K562 (cell line): ENCODE results near the gene TGFBR1. TPM values are rescaled to one million over a fixed set of nuclear protein-coding genes. Genes with fewer than 3 reads are reported as not detected.
A peak's percentile ranks its signal among the peaks of the same experiment; 100 is the strongest.

ENCODE experiments used
- CBFB ChIP-seq: sonication (generic); formaldehyde crosslinking; IDR thresholded peaks from 2 replicates; pipeline ENCODE4 v1.4.0; 2020; ENCODE audit warnings: mild to moderate bottlenecking, missing genetic modification reagents
- EWSR1 ChIP-seq: fragments of 450-650 bp; IDR thresholded peaks from 2 replicates; pipeline ENCODE4 v1.6.1; 2018; ENCODE audit warnings: borderline replicate concordance, mild to moderate bottlenecking, low read depth, moderate library complexity; ENCODE audit not compliant: partially characterized antibody
- FIP1L1 ChIP-seq: fragments of 200-400 bp; formaldehyde crosslinking; IDR thresholded peaks from 2 replicates; pipeline ENCODE4 v1.6.1; 2018; ENCODE audit warnings: mild to moderate bottlenecking, low read depth, low read length; ENCODE audit not compliant: poor library complexity, severe bottlenecking
- GTF2E2 ChIP-seq: fragments of 200-800 bp; sonication (Bioruptor generic); IDR thresholded peaks from 2 replicates; pipeline ENCODE4 v1.6.1; 2016; ENCODE audit warnings: missing genetic modification characterization, missing compliant biosample characterization
- JUND ChIP-seq, 2 experiments: IDR thresholded peaks; 2 replicates in 1 of 2; 3 replicates in 1 of 2; pipeline ENCODE4 v1.6.1; 2011; ENCODE audit warnings: borderline replicate concordance in 2 of 2, low read depth in 2 of 2, low read length in 2 of 2, improper control_type of control experiment in 1 of 2, missing biosample characterization in 1 of 2, missing genetic modification characterization in 1 of 2, missing genetic modification reagents in 1 of 2
- SREBF1 ChIP-seq: fragments of 150-350 bp; IDR thresholded peaks from 2 replicates; pipeline ENCODE4 v1.6.1; 2014; ENCODE audit warnings: antibody characterized with exemption, low read depth, low read length, borderline replicate concordance
- SRF ChIP-seq, 2 experiments: fragments of 250-450, 450-650 bp in 1 of 2; sonication (Bioruptor Pico) in 1 of 2; sonication (generic) in 1 of 2; formaldehyde crosslinking; IDR thresholded peaks; 2 replicates each; pipeline versions ENCODE4 v1.5.0 to v1.5.1; 2020 to 2022; ENCODE audit warnings: mild to moderate bottlenecking in 1 of 2, missing genetic modification reagents in 1 of 2
- ZNF165 ChIP-seq: fragments of 250-450 bp; sonication (Bioruptor Pico); IDR thresholded peaks from 2 replicates; pipeline ENCODE4 v1.4.0; 2020; ENCODE audit warnings: borderline replicate concordance
- polyA plus RNA-seq, 8 experiments: library from polyadenylated mRNA; depleted of rRNA in 4 of 8; stranded (reverse) in 5 of 8; unstranded in 3 of 8; fragments of >200 nt; fragmentation: Nextera tagmentation in 2 of 8; fragmentation: Illumina TruSeq in 1 of 8; extraction: Ambion mirVana in 2 of 8; extraction: Trizol in 1 of 8; gene quantifications; 2 replicates each; pipeline versions ENCODE4 v1.2.1 to v1.2.3, GENCODE V29; 2011 to 2014; ENCODE audit warnings: inconsistent platforms in 1 of 8, missing spikeins in 1 of 8
- total RNA-seq, 7 experiments: library from RNA; depleted of rRNA in 6 of 7; stranded (reverse); fragments of >200 nt in 6 of 7; fragmentation: Illumina TruSeq in 2 of 7; extraction: Trizol in 2 of 7; gene quantifications; 2 replicates each; pipeline versions ENCODE4 v1.2.1 to v1.2.3, GENCODE V29; 2011 to 2021; ENCODE audit warnings: low replicate concordance in 1 of 7
- TF ChIP-seq, protein P1 (sequence below): fragments of 450-650 bp; IDR thresholded peaks from 2 replicates; pipeline ENCODE4 v1.6.1; 2016; ENCODE audit warnings: mild to moderate bottlenecking, moderate library complexity
- TF ChIP-seq, protein P2 (sequence below): fragments of 250-450 bp; sonication (Bioruptor Pico); IDR thresholded peaks from 2 replicates; pipeline ENCODE4 v1.4.0; 2020; ENCODE audit warnings: mild to moderate bottlenecking, moderate library complexity

The TGFBR1 gene
- total and polyA plus RNA-seq, 9 of the 15 experiments (the other 6 are each of a cell fraction or from before 2014, with no cell fraction given), result 15.5 to 62.4 (median 42.7) TPM

DNA sequence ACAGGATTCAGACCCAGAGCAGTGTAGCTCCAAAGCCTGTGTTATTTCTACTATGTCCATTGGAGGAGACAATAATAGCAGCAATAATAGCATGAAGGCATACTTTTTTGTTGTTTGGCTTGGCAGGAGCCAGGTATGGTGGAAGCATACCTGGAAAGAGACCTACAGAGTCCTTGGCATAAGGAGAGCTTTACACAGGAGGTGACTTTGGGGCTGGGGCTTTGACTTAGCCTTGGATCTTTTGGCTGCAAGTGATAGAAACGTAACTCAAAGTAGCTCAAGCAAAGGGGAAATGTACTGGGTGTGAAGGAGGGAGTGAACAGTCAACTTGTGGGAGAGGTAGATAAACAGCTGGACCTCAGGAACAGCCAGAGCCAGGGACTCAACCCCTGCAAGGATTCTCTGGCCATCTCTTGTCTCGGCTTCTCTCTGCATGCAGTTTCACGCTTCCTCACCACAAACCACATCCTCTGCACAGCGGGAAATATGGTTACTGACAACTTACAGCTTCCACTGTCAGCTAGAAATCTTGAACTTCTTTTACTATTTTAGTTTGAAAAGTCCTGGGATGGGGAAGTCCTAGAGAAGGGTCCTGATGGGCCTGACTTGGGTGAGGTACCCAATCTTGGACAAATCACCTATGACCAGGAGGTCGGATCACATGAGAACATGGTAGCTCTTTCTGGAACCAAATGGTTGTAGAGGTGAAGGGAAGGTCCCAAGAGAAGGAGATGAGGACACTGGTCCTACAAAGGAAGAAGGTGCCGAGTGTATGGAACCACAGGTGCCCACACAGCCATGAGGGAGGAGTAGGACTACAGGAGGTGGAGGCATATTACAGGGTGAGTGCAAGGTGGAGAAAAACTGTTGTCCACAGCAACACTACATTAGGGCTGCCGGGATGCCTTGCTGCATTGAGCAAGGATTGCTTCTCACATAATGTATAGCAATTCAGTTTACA lies 47.0 kb upstream of the TGFBR1 start (continued):
- TF ChIP-seq, protein P1, sequence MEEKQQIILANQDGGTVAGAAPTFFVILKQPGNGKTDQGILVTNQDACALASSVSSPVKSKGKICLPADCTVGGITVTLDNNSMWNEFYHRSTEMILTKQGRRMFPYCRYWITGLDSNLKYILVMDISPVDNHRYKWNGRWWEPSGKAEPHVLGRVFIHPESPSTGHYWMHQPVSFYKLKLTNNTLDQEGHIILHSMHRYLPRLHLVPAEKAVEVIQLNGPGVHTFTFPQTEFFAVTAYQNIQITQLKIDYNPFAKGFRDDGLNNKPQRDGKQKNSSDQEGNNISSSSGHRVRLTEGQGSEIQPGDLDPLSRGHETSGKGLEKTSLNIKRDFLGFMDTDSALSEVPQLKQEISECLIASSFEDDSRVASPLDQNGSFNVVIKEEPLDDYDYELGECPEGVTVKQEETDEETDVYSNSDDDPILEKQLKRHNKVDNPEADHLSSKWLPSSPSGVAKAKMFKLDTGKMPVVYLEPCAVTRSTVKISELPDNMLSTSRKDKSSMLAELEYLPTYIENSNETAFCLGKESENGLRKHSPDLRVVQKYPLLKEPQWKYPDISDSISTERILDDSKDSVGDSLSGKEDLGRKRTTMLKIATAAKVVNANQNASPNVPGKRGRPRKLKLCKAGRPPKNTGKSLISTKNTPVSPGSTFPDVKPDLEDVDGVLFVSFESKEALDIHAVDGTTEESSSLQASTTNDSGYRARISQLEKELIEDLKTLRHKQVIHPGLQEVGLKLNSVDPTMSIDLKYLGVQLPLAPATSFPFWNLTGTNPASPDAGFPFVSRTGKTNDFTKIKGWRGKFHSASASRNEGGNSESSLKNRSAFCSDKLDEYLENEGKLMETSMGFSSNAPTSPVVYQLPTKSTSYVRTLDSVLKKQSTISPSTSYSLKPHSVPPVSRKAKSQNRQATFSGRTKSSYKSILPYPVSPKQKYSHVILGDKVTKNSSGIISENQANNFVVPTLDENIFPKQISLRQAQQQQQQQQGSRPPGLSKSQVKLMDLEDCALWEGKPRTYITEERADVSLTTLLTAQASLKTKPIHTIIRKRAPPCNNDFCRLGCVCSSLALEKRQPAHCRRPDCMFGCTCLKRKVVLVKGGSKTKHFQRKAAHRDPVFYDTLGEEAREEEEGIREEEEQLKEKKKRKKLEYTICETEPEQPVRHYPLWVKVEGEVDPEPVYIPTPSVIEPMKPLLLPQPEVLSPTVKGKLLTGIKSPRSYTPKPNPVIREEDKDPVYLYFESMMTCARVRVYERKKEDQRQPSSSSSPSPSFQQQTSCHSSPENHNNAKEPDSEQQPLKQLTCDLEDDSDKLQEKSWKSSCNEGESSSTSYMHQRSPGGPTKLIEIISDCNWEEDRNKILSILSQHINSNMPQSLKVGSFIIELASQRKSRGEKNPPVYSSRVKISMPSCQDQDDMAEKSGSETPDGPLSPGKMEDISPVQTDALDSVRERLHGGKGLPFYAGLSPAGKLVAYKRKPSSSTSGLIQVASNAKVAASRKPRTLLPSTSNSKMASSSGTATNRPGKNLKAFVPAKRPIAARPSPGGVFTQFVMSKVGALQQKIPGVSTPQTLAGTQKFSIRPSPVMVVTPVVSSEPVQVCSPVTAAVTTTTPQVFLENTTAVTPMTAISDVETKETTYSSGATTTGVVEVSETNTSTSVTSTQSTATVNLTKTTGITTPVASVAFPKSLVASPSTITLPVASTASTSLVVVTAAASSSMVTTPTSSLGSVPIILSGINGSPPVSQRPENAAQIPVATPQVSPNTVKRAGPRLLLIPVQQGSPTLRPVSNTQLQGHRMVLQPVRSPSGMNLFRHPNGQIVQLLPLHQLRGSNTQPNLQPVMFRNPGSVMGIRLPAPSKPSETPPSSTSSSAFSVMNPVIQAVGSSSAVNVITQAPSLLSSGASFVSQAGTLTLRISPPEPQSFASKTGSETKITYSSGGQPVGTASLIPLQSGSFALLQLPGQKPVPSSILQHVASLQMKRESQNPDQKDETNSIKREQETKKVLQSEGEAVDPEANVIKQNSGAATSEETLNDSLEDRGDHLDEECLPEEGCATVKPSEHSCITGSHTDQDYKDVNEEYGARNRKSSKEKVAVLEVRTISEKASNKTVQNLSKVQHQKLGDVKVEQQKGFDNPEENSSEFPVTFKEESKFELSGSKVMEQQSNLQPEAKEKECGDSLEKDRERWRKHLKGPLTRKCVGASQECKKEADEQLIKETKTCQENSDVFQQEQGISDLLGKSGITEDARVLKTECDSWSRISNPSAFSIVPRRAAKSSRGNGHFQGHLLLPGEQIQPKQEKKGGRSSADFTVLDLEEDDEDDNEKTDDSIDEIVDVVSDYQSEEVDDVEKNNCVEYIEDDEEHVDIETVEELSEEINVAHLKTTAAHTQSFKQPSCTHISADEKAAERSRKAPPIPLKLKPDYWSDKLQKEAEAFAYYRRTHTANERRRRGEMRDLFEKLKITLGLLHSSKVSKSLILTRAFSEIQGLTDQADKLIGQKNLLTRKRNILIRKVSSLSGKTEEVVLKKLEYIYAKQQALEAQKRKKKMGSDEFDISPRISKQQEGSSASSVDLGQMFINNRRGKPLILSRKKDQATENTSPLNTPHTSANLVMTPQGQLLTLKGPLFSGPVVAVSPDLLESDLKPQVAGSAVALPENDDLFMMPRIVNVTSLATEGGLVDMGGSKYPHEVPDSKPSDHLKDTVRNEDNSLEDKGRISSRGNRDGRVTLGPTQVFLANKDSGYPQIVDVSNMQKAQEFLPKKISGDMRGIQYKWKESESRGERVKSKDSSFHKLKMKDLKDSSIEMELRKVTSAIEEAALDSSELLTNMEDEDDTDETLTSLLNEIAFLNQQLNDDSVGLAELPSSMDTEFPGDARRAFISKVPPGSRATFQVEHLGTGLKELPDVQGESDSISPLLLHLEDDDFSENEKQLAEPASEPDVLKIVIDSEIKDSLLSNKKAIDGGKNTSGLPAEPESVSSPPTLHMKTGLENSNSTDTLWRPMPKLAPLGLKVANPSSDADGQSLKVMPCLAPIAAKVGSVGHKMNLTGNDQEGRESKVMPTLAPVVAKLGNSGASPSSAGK, result no peak; the same call in 1 of the 2 replicates
- TF ChIP-seq FIP1L1, result no peak
- no peak; the same call in 1 of the 2 replicates for TF ChIP-seq GTF2E2 (tag)
- TF ChIP-seq SREBF1, result no peak
- TF ChIP-seq, protein P2, sequence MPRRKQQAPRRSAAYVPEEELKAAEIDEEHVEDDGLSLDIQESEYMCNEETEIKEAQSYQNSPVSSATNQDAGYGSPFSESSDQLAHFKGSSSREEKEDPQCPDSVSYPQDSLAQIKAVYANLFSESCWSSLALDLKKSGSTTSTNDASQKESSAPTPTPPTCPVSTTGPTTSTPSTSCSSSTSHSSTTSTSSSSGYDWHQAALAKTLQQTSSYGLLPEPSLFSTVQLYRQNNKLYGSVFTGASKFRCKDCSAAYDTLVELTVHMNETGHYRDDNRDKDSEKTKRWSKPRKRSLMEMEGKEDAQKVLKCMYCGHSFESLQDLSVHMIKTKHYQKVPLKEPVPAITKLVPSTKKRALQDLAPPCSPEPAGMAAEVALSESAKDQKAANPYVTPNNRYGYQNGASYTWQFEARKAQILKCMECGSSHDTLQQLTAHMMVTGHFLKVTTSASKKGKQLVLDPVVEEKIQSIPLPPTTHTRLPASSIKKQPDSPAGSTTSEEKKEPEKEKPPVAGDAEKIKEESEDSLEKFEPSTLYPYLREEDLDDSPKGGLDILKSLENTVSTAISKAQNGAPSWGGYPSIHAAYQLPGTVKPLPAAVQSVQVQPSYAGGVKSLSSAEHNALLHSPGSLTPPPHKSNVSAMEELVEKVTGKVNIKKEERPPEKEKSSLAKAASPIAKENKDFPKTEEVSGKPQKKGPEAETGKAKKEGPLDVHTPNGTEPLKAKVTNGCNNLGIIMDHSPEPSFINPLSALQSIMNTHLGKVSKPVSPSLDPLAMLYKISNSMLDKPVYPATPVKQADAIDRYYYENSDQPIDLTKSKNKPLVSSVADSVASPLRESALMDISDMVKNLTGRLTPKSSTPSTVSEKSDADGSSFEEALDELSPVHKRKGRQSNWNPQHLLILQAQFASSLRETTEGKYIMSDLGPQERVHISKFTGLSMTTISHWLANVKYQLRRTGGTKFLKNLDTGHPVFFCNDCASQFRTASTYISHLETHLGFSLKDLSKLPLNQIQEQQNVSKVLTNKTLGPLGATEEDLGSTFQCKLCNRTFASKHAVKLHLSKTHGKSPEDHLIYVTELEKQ (CRISPR knock-in tag), result no peak
- TF ChIP-seq SRF (CRISPR knock-in tag; IDR thresholded peaks at IDR 0.05), result no peak
- TF ChIP-seq JUND (IDR thresholded peaks at IDR 0.05; ENCODE audit: borderline replicate concordance, low read depth, low read length), result peak; percentile 52; the same call in 1 of the 2 replicates
- peak; percentile 73; the same call in 2 of the 3 replicates for TF ChIP-seq JUND (tag; IDR thresholded peaks at IDR 0.05; ENCODE audit: borderline replicate concordance, low read depth, low read length)
- no peak for TF ChIP-seq EWSR1
- TF ChIP-seq ZNF165, result no peak
- peak; percentile 96 for TF ChIP-seq CBFB (CRISPR knock-in tag)
